GM12878 (cell line): Measurements from ENCODE around the gene LDLRAD3.

Experiments used
- FOS ChIP-seq: IDR thresholded peaks from 3 replicates; pipeline ENCODE4 v1.6.1; 2011; ENCODE audit warnings: borderline replicate concordance; ENCODE audit not compliant: insufficient read length; ENCODE audit errors: extremely low read depth
- FOXK2 ChIP-seq: fragments of 450-650 bp; IDR thresholded peaks from 2 replicates; pipeline ENCODE4 v1.6.1; 2017; ENCODE audit warnings: mild to moderate bottlenecking, moderate library complexity
- MXI1 ChIP-seq: fragments of 150-350 bp; IDR thresholded peaks from 2 replicates; pipeline ENCODE4 v1.6.1; 2011; ENCODE audit warnings: low read depth, mild to moderate bottlenecking, inconsistent platforms, low read length, improper control_type of control experiment
- POLR2A ChIP-seq: IDR thresholded peaks from 2 replicates; pipeline ENCODE4 v1.6.1; 2011; ENCODE audit warnings: low read depth, mild to moderate bottlenecking, low read length
- TF ChIP-seq, protein P1 (sequence below), 3 experiments: IDR thresholded peaks in 2 of 3; conservative IDR thresholded peaks in 1 of 3; 2 replicates each; pipeline ENCODE4 v1.5.1; 2011; ENCODE audit warnings: low read depth in 3 of 3, low read length in 3 of 3, mild to moderate bottlenecking in 3 of 3, control low read depth in 2 of 3, moderate library complexity in 2 of 3, inconsistent platforms in 1 of 3, mixed read lengths in 1 of 3; ENCODE audit not compliant: control insufficient read depth in 2 of 3, insufficient read depth in 1 of 3; ENCODE audit errors: extremely low read depth in 1 of 3

GRCh38 chr11:36118084-36118483, 174.2 kb downstream of the LDLRAD3 start:
- TF ChIP-seq, protein P1, sequence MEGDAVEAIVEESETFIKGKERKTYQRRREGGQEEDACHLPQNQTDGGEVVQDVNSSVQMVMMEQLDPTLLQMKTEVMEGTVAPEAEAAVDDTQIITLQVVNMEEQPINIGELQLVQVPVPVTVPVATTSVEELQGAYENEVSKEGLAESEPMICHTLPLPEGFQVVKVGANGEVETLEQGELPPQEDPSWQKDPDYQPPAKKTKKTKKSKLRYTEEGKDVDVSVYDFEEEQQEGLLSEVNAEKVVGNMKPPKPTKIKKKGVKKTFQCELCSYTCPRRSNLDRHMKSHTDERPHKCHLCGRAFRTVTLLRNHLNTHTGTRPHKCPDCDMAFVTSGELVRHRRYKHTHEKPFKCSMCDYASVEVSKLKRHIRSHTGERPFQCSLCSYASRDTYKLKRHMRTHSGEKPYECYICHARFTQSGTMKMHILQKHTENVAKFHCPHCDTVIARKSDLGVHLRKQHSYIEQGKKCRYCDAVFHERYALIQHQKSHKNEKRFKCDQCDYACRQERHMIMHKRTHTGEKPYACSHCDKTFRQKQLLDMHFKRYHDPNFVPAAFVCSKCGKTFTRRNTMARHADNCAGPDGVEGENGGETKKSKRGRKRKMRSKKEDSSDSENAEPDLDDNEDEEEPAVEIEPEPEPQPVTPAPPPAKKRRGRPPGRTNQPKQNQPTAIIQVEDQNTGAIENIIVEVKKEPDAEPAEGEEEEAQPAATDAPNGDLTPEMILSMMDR (IDR thresholded peaks at IDR 0.05 in 2 of 3, conservative IDR thresholded peaks at IDR 0.05 in 1 of 3; ENCODE audit: control insufficient read depth in 2 of 3, extremely low read depth in 1 of 3, insufficient read depth in 1 of 3, low read depth in 3 of 3, low read length in 3 of 3) = no peak
- no peak for TF ChIP-seq FOXK2
- no peak for TF ChIP-seq MXI1
- no peak for TF ChIP-seq POLR2A
- no peak for TF ChIP-seq FOS
